Nephron (organoid): ENCODE measurements around the gene MATN1.

ENCODE experiments used
- H3K27ac Mint-ChIP-seq, 3 experiments: 2 replicates each; pipeline ENCODE4 v1.8.0; 2020; ENCODE audit warnings: mixed read lengths in 3 of 3, mild to moderate bottlenecking in 2 of 3, moderate library complexity in 1 of 3
- H3K27me3 Mint-ChIP-seq: 2 replicates; pipeline ENCODE4 v1.8.0; 2021; ENCODE audit warnings: low read depth, mild to moderate bottlenecking, moderate library complexity, mixed read lengths
- H3K36me3 Mint-ChIP-seq: 2 replicates; pipeline ENCODE4 v1.8.0; 2020; ENCODE audit warnings: low read depth, mixed read lengths
- H3K4me1 Mint-ChIP-seq: 2 replicates; pipeline ENCODE4 v1.8.0; 2020; ENCODE audit warnings: mixed read lengths
- H3K4me3 Mint-ChIP-seq, 3 experiments: 2 replicates each; pipeline ENCODE4 v1.8.0; 2020; ENCODE audit warnings: mild to moderate bottlenecking in 3 of 3, mixed read lengths in 3 of 3, moderate library complexity in 2 of 3
- H3K9me3 Mint-ChIP-seq: 2 replicates; pipeline ENCODE4 v1.8.0; 2020; ENCODE audit warnings: mixed read lengths
- TF ChIP-seq, protein P1 (sequence below), 3 experiments: fragments of 200-600 bp; sonication (generic); IDR thresholded peaks; one replicate each; pipeline ENCODE4 v1.5.0; 2021; ENCODE audit warnings: antibody characterized with exemption in 3 of 3; ENCODE audit not compliant: unreplicated experiment in 3 of 3

Gene MATN1

DNA sequence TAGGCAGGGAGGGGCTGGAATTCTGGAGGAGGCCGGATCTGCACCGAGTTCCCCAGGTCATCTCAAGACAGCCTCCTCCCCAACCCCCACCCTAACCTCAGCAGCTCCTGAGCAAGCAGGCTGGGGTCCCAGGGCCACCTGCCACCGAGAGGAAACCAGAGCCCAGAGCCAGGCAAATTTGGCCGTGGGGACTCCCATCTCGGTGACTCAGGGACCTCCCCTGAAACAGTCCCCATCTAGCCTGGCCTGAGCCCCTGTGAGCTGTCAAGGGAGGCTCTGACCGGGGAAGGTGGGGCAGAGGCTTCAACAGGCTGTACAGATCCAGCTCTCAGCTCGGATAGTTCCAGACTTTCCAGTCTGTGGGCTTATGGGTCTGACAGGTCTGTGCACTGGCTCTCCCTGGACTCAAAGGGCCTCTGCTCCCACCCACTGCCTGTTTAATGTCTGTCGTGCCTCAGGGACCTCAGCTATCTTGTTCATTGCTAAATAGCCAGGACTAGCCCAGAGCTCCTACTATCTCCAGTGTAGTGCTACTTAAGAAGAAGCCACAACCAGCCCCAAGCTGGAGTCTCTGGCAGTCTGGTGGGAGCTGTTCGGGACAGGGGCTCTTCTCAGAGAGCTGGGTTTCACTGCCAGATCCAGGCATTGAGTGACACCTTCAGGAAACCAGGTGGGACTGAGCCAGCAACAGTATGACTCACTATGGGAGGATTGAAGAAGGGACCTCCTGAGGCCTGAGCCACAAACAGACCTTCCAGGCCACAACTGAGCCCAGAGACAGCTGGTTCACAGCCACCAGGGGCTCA lies 25.6 kb downstream of the MATN1 start:
- Mint-ChIP-seq H3K4me1 (peaks cover 39% of the 10 kb centered on the region), H3K4me3 (no peak overlapping the region), H3K27me3 (peaks cover 9% of the 10 kb centered on the region), H3K27ac (no peak overlapping the region), H3K36me3 (no peaks in the 10 kb centered on the region), H3K9me3 (no peaks in the 10 kb centered on the region)
- TF ChIP-seq, protein P1, sequence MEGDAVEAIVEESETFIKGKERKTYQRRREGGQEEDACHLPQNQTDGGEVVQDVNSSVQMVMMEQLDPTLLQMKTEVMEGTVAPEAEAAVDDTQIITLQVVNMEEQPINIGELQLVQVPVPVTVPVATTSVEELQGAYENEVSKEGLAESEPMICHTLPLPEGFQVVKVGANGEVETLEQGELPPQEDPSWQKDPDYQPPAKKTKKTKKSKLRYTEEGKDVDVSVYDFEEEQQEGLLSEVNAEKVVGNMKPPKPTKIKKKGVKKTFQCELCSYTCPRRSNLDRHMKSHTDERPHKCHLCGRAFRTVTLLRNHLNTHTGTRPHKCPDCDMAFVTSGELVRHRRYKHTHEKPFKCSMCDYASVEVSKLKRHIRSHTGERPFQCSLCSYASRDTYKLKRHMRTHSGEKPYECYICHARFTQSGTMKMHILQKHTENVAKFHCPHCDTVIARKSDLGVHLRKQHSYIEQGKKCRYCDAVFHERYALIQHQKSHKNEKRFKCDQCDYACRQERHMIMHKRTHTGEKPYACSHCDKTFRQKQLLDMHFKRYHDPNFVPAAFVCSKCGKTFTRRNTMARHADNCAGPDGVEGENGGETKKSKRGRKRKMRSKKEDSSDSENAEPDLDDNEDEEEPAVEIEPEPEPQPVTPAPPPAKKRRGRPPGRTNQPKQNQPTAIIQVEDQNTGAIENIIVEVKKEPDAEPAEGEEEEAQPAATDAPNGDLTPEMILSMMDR (IDR thresholded peaks at IDR 0.05; ENCODE audit: unreplicated experiment in 3 of 3) = no peak

DNA sequence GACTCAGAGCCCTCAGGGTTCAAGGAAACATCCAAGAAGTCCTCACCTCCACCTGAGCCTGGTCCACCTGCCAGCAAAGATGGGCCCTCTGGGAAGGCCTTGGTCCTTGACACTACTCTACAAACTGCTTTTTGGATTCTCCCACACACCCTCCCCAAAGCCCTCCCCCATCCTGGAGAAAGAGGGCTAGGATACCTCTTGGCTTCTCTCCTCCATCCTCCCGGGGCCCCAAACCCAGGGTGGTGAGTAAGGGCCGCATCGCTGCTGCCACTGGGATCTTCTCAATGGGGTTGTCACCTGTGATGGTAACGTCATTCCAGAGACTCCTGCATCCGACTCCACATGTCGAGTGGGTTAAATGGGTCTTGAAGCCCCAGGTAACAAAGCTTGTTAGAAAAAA lies 26.6 kb downstream of the MATN1 start:
- H3K4me3 Mint-ChIP-seq = no peak overlapping the region

DNA sequence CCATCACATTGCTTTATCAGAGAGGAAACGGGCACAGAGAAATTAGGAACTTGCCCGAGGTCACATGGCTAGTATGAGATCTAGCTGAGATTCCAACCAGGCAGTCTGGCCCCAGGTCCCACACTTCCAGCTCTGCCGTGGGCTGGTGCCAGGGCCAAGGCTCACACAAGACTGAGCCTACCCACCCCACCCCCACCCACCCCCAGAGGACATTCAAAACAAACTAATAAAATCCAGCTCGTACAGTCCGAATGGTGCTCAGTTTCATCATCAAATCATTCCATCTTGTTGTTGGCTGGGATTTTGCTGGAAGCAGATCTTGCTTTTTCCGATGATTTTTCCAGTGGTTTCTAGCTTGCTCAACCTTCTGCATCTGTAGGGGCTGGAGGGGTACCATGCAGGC lies 27.9 kb downstream of the MATN1 start:
- TF ChIP-seq, protein P1 (IDR thresholded peaks at IDR 0.05; ENCODE audit: unreplicated experiment in 3 of 3) = no peak
- Mint-ChIP-seq H3K36me3 (no peaks in the 10 kb centered on the region), H3K27ac (peak overlapping the region in 1 of 3 experiments; percentile 20), H3K9me3 (no peaks in the 10 kb centered on the region), H3K27me3 (peaks cover 12% of the 10 kb centered on the region), H3K4me1 (peaks cover 47% of the 10 kb centered on the region), H3K4me3 (no peak overlapping the region)

More for the DNA sequence above, 26.6 kb downstream of the MATN1 start:
- H3K4me1 Mint-ChIP-seq = peaks cover 41% of the 10 kb centered on the region
- no peaks in the 10 kb centered on the region for H3K9me3 Mint-ChIP-seq
- H3K27me3 Mint-ChIP-seq = peaks cover 9% of the 10 kb centered on the region
- no peaks in the 10 kb centered on the region for H3K36me3 Mint-ChIP-seq
- no peak overlapping the region for H3K27ac Mint-ChIP-seq
- TF ChIP-seq, protein P1 (IDR thresholded peaks at IDR 0.05; ENCODE audit: unreplicated experiment in 3 of 3) = no peak

DNA sequence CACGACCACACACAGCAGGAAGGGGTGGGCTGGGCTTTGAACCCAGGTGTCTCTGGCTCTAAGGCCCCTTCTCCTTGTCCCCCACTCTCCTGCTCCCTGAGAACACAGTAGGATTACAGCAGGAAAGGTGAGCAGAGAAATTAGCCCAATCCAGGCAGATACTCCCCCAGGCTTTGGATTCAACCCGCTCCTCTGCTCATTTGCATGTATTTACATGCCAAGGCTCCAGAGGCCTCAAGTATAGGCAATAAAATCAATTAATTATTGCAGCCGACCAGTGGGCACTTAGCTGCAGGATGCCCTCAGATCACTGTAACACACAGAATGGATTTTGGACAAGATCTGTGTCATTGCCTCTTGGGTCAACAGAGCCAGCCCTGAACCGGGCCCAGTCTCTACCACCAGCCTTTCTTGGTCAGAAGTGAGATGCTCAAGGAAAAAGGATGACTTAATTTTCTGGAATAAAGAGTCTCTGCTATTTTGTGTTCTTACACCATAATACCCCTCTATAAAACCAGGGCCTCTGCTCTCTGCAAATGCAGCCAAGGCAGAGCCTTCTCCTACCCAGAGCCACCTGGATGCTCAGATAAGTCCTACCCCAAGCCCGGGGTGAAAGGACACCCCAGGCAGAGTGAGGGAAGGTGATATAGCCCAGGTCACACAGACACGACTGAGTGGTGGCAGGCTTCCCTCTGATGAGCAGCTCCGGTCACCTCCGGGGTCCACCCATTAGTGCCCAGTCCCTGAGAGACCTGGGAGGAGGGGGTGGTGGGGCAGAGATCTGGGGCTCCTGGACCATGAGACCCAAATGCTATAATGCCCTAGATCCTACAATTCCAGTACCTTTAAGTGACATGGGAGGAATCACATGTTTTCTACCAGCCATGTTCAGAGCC lies 28.9 kb downstream of the MATN1 start:
- no peaks in the 10 kb centered on the region for H3K9me3 Mint-ChIP-seq
- H3K27me3 Mint-ChIP-seq = peaks cover 12% of the 10 kb centered on the region
- TF ChIP-seq, protein P1 (IDR thresholded peaks at IDR 0.05; ENCODE audit: unreplicated experiment in 3 of 3) = no peak
- no peaks in the 10 kb centered on the region for H3K36me3 Mint-ChIP-seq
- no peak overlapping the region for H3K4me3 Mint-ChIP-seq
- peaks cover 55% of the 10 kb centered on the region for H3K4me1 Mint-ChIP-seq
- no peak overlapping the region for H3K27ac Mint-ChIP-seq

DNA sequence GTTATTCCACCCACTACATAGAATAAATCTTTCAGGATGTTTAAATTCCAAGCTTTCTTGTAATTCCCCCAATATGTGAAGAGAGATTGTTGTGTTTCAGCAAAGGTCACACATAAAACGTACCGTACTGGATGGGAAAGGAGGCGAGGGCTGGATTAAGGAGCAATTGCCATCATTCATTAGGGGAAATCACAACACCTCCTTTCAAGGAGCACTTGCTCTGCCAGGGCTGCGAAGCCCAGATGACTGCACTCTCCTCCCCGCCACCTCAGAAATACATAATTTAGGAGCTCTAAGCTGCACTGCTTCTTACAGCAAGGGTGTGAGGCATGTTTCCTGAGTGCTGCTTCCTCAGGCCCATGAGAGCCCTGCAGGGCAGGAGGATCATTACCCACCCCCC lies 29.6 kb downstream of the MATN1 start:
- H3K27me3 Mint-ChIP-seq = peaks cover 16% of the 10 kb centered on the region
- TF ChIP-seq, protein P1 (IDR thresholded peaks at IDR 0.05; ENCODE audit: unreplicated experiment in 3 of 3) = no peak
- peaks cover 55% of the 10 kb centered on the region for H3K4me1 Mint-ChIP-seq
- no peak overlapping the region for H3K4me3 Mint-ChIP-seq
- no peaks in the 10 kb centered on the region for H3K36me3 Mint-ChIP-seq
- peak overlapping the region in 1 of 3 experiments; percentile 35 for H3K27ac Mint-ChIP-seq
- no peaks in the 10 kb centered on the region for H3K9me3 Mint-ChIP-seq
